Measurements from ENCODE around the gene DCDC1.

DCDC1 gene

DNA sequence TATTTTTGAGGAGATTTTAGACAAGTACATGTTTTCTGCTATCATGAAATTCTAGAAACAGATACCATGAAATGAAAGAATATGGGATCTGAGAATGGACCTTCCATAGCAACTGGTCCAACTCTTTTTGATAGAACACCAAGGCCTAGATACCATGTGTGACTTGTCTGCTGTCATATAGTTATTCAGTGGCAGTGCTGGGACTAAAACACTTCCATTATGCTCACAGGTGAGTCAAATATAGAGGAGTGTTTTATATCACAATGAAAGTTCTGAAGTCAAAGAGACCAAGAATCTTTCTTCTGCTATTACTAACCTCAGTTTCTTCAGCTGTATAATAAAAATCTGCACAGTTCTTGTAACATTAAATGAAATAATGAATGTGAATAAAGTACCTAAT lies 276.9 kb downstream of the DCDC1 start:
- no peak for FAIRE-seq

DNA sequence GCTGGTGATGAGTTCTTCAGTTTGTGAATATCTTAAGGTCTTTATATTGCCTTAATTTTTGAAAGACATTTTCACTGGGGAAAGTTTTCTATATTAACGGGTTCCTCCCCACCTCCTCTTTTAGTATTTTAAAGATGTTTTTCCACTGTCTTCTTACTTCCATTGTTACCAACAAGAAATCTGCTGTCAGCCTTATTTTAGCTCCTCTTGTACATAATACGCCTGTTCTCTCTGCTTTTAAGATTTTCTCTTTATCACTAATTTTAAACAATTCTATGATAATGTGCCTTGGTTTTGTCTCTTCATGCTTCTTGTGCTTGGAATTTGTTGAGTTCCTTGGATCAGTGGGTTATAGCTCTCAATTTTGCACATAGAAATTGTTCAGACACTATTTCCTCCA lies 280.4 kb downstream of the DCDC1 start:
- FAIRE-seq: no peak

DNA sequence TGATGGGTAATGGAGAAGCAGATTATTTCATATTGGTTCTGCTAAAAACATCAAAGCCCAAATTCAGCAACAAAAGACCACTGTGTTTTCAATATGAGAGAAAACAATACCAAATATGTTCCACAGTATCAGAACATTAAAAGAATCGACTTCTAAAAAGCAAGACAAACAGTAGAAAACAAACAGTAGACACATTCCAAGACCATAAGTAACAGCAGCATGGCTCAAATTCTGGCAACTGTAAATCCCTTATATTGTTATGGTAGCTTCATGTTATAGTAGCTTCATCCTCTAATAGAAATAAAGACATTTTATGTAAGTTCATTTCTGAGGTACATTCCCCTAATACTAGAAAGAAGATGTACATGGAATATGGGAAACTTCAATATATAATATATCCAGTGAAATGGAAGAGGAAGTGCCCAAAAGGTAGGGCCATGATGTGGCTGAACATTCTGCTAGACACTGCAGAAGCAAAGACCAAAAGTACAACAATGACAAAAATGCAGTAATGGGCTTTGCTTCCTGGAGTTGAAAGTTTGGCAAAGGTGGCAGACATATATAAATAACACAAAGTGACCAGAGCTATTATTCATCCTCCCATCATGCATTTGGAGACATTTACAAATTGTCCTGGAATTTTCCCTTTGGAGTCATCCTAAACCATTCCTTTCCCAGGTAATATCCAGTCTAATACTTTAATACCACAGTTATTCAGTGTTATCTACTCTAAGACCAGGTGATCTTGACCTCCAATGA lies 299.9 kb downstream of the DCDC1 start:
- no peak for FAIRE-seq

DNA sequence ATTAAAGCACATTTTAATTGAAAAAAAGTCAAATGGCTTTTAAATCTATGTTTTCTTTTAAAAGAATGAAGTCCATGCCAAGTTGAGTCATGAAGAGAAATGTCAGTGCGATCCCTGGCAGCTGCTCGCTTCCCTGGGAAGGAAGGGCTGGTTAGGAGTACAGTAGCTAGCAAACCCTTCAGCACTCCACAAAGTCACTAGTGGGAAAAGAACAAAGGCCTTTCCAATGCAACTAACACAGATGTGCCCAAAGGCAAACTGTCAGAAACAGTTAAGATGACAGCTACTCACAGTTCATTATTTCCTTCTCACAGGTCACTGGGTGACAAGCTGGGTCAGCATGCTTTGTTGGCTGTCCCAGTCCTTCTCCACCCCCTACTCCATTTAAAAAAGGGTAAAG lies 308.7 kb downstream of the DCDC1 start:
- FAIRE-seq: no peak

DNA sequence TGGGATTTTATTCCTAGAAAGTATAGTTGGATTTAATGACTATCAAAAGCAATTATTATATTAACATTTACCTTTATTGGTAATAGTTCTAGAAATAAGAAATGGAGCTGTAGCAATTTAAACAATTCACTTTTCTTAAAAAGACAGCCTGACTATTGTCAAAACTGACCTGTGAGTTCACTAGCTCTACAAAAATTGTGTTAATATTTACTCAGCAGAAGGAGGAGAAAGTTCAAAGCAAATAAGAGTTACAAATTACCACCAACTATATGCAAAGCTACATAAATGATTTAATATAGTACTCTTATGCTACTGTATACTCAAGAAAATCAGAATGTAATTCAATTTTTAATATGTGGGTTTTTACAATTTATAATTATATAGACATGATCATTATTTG lies 310.0 kb downstream of the DCDC1 start:
- no peak for FAIRE-seq

DNA sequence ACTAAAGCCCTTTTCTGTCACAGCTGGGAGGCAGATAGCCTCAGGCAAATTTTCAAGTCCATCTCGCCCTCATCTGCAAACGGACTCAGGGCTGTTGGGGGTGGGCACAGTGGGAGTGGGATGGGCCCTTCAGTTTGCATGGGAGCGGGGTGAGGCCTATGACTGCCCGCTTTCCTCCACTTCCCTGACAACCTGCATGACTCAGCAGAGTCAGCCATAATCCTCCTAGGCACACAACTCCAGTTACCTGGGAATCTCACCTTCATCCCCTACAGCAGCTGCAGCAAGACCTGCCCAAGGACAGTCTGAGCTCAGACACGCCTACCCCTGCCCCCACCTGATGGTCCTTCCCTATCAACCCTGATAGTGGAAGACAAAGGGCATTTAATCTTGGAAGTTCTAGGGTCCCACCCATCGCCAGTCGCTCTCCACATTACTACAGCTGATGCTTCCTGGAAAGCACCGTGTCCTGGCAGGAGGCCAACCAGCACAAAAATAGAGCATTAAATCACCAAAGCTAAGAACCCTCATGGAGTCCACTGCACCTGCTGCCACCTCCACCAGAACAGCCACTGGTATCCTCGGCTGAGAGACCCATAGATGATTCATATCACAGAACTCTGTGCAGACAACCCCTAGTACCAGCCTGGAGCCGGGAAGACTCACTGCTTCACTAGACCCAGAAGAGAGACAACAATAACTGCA lies 319.3 kb downstream of the DCDC1 start:
- no peak for FAIRE-seq

DNA sequence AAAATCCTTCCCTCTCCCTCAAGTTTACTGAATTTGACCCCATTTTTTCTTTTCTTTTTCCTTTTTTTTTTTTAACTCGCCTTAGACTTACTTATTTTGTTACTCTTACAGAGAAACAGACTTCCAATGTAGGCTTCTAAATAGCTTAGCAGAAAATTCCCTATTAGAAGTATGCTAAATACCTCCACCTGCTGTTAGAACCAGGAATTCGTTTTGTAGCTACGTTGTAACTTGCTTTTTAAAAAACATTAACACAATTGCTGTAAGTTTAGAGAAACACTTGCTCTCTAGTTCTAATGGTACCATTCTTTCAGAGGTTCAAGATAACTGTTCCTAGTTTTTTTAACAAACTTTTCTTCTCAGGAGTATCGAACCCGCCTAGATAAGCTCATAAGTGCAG lies 324.2 kb downstream of the DCDC1 start:
- FAIRE-seq: peak; percentile 67

DNA sequence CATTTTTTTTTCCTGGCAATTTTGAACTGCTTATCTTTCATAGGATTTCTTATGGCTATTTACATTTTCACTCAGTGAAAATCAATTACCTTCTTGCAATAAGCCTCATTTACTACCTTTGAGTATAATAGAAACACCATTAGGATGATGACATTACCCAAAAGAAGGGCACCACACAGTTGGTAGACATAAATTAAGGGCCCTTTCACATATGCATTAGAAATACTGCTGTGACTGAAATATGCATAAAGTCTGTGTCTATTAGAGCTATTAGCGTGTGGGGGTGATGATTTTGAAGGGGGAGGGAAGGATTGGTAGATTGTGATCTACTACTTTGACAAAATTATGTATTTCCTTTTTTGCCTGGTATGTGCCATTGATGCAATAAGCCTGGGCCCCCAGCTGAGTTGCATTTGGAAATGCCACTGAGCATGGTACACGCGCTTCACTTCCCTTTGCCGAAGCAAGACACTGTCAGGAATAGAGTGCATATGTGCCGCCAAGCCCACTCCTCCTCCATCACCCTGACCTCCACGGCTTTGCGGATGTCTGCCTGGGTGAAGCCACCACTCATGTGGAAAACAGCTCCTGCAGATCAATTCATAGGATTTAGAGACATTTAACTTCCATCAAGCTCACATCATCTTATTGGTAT lies 339.3 kb downstream of the DCDC1 start:
- no peak for FAIRE-seq

DNA sequence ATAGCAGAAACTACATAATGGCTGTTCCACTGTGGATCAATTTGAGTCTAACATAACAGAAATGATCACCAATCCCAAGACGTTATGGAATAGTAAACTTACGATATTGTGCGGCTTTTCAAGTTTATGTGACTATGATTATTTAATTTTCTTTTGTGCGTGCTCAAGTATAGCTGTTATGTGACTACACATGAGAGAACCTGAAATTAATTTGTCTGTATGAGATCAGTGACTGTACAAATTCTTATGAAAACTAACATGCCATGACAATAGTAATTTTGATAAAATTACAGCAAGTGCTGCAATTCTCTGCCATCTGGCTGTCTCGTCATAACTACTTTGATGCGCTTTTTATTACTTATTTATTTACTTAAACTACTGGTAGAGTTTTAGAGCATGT lies 343.2 kb downstream of the DCDC1 start:
- FAIRE-seq: no peak

DNA sequence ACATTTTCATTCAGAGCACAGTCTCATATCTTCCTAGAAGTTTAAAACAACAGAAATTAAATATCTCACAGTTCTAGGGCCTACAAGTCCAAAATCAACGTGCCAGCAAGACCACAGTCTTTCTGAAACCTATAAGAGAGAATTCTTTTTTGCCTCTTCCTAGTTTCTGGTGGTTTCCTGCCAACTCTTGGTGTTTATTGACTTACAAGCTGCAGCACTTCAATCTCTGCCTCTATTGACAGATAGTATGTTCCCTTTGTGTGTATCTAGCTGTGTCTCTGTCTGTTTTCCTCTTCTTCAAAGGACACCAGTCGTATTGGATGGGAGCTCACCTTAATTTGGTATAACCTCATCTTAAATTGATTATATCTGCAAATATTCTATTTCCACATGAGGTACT lies 347.5 kb downstream of the DCDC1 start:
- no peak for FAIRE-seq

DNA sequence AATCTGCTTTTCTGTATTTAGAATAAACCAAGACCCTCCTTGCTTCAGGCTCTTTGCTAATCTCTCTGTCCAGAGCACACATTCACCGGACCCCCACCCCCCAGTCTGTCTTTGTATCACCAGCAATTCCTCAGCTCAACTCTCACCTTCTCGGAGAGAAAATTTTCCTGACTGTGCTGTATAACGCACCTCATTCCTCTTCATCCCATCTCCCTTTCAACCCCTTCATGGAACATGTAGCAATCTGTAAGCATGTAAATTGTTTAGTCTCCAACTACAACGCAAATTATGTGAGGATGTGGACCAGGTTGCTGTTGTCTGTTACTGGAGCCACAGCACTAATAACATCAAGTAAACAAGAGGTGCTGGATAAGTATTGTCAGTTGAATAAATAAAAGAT lies 349.8 kb downstream of the DCDC1 start:
- FAIRE-seq: no peak

DNA sequence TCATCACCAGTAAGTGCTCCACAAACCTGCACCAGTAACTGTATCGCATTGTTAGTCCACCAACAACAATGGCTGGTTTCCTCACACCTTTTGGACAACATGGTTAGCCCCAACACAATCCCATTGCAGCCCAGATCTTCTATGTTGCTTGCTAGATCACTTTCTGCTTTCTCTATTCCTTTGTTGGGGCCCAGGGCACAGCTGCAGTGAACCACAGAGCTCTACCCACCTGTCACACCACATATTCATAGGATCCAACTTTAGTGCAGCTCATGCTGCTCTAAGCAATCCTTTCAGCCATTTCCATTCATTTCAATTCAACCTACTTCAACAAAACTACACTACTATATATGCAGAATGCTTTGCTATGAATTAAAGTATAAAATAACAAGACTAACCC lies 364.3 kb downstream of the DCDC1 start:
- no peak for FAIRE-seq

DNA sequence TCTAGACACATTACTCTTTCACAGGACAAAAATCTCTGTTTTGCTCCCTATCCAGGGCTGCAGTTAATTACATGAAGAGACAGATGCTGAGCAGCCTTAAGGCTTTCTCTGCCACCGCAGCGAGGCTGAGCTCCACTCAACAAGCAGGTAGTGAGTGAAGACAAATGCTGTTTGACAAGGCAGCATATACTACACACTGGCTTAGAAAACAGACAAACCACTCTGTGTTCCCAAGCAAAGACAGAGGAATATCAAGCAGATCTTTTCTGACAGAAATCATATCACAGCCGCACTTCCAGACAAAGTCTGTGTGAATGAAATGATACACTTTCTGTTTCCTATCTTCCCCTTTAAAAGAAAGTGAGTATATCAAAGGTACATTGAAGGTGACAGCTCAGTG lies 368.1 kb downstream of the DCDC1 start:
- no peak for FAIRE-seq

DNA sequence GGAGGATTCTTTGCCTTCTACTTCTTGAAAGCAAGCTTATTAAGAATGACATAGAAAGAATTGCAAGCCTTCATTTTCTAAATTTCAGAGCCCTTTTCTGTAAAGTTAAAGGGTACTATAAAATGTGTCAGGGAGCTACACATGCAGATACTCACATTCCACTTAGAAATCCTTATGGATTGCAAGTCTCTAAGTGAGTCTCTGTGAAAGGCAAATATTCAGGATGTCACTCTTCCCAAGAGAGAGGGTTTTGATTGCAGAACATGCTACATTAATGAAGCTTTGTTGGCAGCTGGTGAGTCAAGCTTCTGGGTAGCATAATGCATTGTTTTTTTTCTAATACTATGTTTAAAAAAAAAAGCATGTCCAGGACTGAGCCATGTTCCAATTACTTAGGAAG lies 369.2 kb downstream of the DCDC1 start:
- no peak for FAIRE-seq

DNA sequence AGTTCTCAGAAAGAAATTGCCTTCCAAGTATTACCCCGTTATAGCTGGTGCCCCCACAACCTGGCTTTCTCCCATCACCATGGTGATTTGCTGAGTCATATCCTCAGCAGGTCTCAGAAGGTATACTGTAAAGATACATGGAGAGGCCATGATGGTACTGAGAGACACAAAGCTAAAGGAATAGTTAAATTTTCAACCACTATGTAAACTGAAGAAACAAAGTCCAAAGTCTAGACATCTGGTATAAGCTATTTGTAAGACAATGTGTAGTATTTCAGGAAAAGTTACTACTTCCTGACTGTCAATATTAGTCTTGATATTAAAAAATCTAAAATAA lies 377.1 kb downstream of the DCDC1 start:
- FAIRE-seq: no peak

DNA sequence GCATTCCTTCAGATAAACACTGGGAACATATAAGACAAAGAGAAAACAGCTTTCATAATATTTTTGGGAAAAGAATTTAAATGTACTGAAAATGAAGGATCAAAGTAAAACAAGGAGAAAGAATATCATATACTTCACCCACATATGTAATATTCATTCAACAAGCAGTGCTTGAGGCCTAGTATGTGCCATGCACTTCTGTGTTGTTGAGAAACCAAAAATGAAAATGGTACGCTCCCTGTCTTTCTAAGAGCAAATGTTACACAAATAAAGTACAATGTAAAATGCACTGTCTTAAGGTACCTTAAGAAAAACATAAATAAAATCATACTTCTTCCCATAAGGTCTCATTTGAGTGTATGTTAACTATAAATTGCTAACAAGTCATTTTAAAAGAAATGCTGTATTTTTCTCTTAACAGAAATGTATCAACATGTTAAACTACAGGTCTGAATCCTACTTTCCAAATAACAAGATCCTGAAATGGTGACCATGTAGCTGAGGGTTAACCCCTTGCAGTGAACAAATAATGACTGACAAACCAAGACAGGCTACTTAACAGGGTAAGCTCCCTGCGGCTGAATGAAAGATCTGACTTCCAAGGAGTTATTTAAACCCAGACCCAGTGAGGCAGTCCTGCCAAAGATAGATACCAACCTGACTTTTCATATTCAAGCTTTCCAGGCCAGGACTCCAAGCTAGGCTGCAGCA lies 377.6 kb downstream of the DCDC1 start:
- no peak for FAIRE-seq

DNA sequence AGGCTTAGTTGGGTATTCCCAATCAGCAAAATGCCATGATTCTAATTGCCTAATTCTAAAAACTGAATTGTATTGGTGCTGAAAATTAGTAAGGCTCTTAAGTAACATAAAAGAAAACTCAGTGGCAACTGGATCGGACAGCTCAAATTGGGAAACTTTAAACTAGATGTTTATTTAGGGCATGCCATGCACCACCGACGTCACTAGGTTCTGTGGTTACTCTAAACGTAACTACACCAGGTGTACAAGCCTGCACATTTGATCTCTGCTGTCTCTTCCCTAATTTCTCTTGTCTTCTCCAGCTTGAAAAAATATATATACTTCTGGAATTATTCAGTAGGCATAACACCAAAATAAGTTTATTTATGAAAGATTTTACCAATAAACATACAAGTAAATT lies 378.2 kb downstream of the DCDC1 start:
- no peak for FAIRE-seq

DNA sequence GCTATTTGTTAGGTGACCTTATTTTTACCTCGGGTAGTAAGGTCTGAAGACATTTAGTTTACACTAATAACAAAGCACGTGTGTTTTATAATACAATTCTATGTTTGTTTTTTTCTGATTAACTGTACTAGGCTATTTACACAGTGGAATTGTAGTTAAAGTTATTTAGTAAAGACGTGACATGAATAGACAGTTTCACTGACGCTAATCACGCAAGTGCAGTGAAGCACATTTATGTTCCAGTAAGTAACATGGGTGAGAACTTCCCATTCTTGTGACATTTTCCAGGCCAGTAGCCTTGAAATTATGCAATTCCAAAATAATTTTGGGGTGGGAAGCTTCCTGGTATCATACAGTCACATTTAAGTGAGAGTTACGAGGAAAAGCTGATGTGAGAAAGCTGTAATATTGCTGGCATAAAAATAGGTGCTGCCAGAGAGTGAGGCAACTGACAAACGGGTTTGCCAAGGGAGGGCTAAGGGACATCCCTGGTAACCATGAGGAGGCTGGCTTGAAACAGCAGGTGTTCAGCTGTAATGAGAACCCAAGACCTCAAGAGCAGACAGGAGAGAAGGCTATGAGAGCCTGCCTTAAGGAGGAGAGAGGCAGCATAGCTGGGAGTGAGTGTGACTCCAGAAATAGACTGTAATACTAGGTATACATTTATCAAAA lies 378.8 kb downstream of the DCDC1 start:
- no peak for FAIRE-seq

DNA sequence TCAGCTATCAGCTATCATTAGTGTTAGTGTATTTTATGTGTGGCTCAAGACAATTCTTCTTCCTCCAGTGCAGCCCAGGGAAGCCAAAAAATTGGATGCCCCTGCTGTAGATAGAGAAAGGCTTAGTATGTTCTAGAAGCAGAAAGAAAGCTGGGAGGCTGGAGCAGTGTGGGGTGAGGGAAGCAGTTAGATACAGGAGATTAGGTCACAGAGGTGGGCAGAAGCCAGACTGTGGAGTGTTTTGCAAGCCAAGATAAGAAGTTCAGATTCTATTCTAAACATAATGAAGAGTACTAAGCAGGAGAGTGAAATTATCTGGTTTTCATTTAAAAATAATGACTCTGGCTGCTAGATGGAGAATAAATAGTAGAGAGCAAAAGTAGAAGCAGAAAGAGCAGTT lies 381.7 kb downstream of the DCDC1 start:
- FAIRE-seq: no peak

DNA sequence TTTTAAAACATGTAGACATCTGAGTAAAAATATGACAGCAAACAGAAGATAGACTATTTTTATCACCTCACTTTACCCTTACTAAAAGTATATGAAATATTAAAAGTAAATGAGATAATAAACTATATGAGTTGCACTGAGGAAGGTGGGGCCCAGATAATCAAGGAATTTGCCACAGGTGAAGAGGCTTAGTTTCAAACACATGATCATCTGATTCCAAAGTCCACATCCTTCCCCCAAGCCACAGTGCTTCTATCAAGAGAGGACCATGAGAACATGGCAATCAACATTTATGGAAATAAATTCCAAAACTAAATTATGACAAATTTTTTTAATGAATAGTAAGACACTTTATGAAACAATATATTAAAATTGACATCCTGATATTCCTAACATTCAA lies 384.0 kb downstream of the DCDC1 start:
- FAIRE-seq: no peak

DNA sequence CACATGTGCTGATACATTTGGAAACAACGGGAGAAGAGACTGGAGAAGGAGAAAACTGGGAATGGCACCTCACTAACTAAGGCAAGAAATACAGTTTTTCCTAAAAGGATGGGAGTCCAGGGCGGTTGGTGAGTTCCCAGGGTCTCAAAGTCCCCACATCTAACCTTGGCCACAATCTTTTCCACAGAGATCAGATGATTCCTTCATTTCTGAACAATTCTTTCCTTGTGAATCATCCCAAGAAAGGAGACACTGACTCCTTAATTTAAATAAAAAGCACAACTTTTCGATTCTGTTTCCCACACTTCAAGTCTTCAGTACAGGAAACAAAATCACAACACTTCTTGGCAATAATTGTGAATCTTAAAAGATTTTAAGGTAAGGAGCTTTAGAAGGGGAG lies 384.7 kb downstream of the DCDC1 start:
- FAIRE-seq: no peak

DNA sequence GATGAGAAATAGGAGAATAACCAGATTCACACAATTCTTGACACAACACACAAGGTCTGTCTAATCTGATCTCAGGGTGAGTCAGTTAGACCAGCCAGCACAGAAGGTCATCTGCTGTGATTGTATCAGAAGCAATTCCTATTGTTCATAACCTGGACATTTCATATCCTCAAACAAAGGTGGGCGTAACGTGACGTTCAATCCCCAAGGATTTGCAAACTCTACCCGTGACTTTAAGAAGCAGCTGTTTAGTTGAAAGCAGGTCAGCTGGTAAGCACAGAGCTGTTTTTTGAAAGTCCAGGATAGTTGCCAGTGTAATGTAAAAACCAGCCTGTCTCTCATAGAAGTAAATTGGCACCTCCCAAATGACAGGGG lies 385.1 kb downstream of the DCDC1 start:
- no peak for FAIRE-seq

DNA sequence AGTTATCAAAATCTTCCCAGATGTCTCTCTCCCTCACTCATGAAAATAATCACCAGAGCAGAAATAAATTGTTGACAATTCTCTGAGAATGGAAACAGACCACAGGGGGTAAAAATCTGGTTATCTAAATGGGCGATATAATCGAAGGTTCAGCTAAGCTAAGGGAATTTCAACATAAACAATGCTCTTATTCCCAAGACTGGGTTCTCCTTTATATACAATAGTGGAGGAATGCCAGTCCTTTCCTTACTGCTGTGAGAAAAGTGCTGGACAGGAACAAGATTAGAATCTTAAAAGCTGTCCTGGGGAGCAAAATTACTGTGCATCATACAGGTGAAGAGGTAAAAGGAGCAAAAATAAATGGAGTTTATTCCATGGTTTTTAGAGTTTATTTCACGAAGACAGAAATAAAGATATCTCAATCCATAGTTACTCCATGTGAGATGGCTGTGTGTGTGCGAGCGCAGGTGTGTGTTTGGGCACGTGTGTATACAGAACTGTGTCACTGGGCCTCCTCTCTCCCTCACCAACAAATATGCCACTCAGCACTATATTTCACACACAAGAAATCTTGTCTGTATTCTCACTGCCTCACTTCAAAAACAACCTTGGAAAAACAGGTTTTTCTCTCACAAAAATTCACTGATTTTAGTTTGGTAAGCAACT lies 385.6 kb downstream of the DCDC1 start:
- FAIRE-seq: no peak
